ENCODE data around the gene C19orf47. TPM values are rescaled to one million over a fixed set of nuclear protein-coding genes. Genes with fewer than 3 reads are reported as not detected.

The C19orf47 gene
- total RNA-seq, 4 donors from 2014 or later: 178 to 287 (median 219) TPM

- ATAC-seq (no peak), DNase-seq (no peak)
- Histone ChIP-seq H3K4me1 (peaks cover 48 to 56% of the 10 kb centered on the region in 2 donors), H3K27me3 (no peaks in the 10 kb centered on the region), H3K36me3 (no peaks in the 10 kb centered on the region), H3K4me3 (no peak overlapping the region), H3K9me3 (no peaks in the 10 kb centered on the region), H3K27ac (peak overlapping the region in 3 of 4 donors; percentile 65 to 77 (median 73))
- intact Hi-C loops (cut with DNase I; ENCODE audit: low total_unique reads) (no loop called here), in situ Hi-C loops (cut with MboI; ENCODE audit: low sequenced_read_pairs in 4 of 4) (no loop called here)
- TF ChIP-seq POLR2A (IDR thresholded peaks at IDR 0.05) (no peak), CTCF (IDR thresholded peaks at IDR 0.05 in 4 of 5, conservative IDR thresholded peaks at IDR 0.05 in 1 of 5) (no peak)
These were observed 75.9 kb downstream of the C19orf47 start for GRCh38 chr19:40272261-40272660.

- no peaks in the 10 kb centered on the region for H3K9me3 ChIP-seq
- H3K27ac ChIP-seq: peak overlapping the region in 3 of 4 donors; percentile 65 to 77 (median 73)
- intact Hi-C loops (cut with DNase I; ENCODE audit: low total_unique reads): no loop called here
- H3K36me3 ChIP-seq: no peaks in the 10 kb centered on the region
- in situ Hi-C loops (cut with MboI; ENCODE audit: low sequenced_read_pairs in 4 of 4): no loop called here
- H3K4me1 ChIP-seq: peaks cover 54 to 58% of the 10 kb centered on the region in 2 donors
- no peak for ATAC-seq
- no peak overlapping the region for H3K4me3 ChIP-seq
- no peak for TF ChIP-seq POLR2A (IDR thresholded peaks at IDR 0.05)
- no peak for TF ChIP-seq CTCF (IDR thresholded peaks at IDR 0.05 in 4 of 5, conservative IDR thresholded peaks at IDR 0.05 in 1 of 5)
- DNase-seq: no peak
- no peaks in the 10 kb centered on the region for H3K27me3 ChIP-seq
These were observed 76.5 kb downstream of the C19orf47 start for GRCh38 chr19:40271706-40272105.

GRCh38 chr19:40270362-40271089 is 77.7 kb downstream of the C19orf47 start:
- H3K36me3 ChIP-seq: no peaks in the 10 kb centered on the region
- no peaks in the 10 kb centered on the region for H3K27me3 ChIP-seq
- H3K4me3 ChIP-seq: no peak overlapping the region
- intact Hi-C loops (cut with DNase I; ENCODE audit: low total_unique reads) (no loop called here), in situ Hi-C loops (cut with MboI; ENCODE audit: low sequenced_read_pairs in 4 of 4) (no loop called here)
- DNase-seq (no peak), ATAC-seq (no peak)
- H3K27ac ChIP-seq: peak overlapping the region in 2 of 4 donors; percentile 23 to 95
- peaks cover 62 to 67% of the 10 kb centered on the region in 2 donors for H3K4me1 ChIP-seq
- no peaks in the 10 kb centered on the region for H3K9me3 ChIP-seq
- TF ChIP-seq POLR2A (IDR thresholded peaks at IDR 0.05) (no peak), CTCF (IDR thresholded peaks at IDR 0.05 in 4 of 5, conservative IDR thresholded peaks at IDR 0.05 in 1 of 5) (no peak)

MicroRNAs within 50 kb of the gene (microRNA counts, 767-probe panel; counts per million panel counts)
- 356 to 448 counts per million in 2 donors for microRNA hsa-miR-641

Small RNA genes lying within 50 kb of the gene (microRNA-seq; reads per million reads assigned to microRNA genes)
- 35.5 to 41.8 reads per million in 2 donors for gene MIR641 (ENCODE audit: borderline replicate concordance in 2 of 2)
- 0 reads per million in 2 donors for gene MIR6796 (ENCODE audit: borderline replicate concordance in 2 of 2)

Other genes starting within 250 kb of the C19orf47 start
- gene MAP3K10, start 157.0 kb downstream of the C19orf47 start, total RNA-seq: 10 to 100 TPM; 16.4 to 25.8 (median 21.6) TPM
- not detected for gene TTC9B, start 130.0 kb downstream of the C19orf47 start, total RNA-seq
- gene CCNP, start 121.7 kb downstream of the C19orf47 start, total RNA-seq: not detected
- gene AKT2, start 63.1 kb downstream of the C19orf47 start, total RNA-seq: 100 to 1,000 TPM in 2 of 4 donors, 10 to 100 TPM in 2; 88.0 to 387 (median 102) TPM
- 100 to 1,000 TPM; 136 to 198 (median 190) TPM for gene PLD3, start 298 bp upstream of the C19orf47 start, total RNA-seq
- under 1 TPM in 2 of 4 donors, not detected in 2; 0.20 to 0.39 TPM for gene HIPK4, start 41.8 kb upstream of the C19orf47 start, total RNA-seq
- gene PRX, start 65.0 kb upstream of the C19orf47 start, total RNA-seq: 1 to 10 TPM; 2.4 to 4.2 (median 3.2) TPM
- 10 to 100 TPM; 15.3 to 18.3 (median 16.0) TPM for gene SERTAD1, start 77.6 kb upstream of the C19orf47 start, total RNA-seq
- gene SERTAD3, start 95.9 kb upstream of the C19orf47 start, total RNA-seq: 10 to 100 TPM; 12.7 to 24.4 (median 18.1) TPM
- gene BLVRB, start 117.3 kb upstream of the C19orf47 start, total RNA-seq: 100 to 1,000 TPM; 254 to 679 (median 280) TPM
- gene SPTBN4, start 118.6 kb upstream of the C19orf47 start, total RNA-seq: 1 to 10 TPM in 3 of 4 donors, under 1 TPM in 1; 0.86 to 5.9 (median 2.4) TPM
- gene SHKBP1, start 228.5 kb upstream of the C19orf47 start, total RNA-seq: 10 to 100 TPM; 11.1 to 24.5 (median 23.6) TPM